Stimulated activated CD8-positive, alpha-beta memory T cell treated with anti-CD3 and anti-CD28 coated beads, Interleukin-15, amount 100 ng/mL, for 24 hours (primary cell): Measurements from ENCODE around the gene STC2.

Experiments used
- DNase-seq: peaks from one replicate; pipeline ENCODE4 v3.0.0-alpha.2; 2020; ENCODE audit warnings: low read depth

The STC2 gene

DNA sequence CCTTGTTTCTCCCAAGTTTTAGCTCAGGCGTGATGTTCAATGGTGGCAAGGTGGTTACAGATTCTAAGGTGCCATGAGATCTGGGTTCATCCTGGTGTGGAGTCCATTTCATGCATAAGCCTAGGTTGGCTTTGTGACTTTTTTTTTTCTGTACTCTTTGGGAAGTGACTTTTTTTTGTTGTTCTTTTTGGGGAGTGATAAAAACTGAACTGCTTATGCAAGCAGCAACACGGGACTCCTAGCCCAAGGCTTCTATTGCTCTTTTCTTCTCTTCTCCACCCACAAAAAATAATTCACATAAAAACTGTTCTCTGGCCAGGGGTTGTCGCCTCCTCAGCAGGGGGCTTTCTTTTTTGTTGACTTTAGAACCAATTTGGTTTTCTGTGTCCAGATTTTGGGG, 15.4 kb downstream of the STC2 start:
- DNase-seq, result no peak

DNA sequence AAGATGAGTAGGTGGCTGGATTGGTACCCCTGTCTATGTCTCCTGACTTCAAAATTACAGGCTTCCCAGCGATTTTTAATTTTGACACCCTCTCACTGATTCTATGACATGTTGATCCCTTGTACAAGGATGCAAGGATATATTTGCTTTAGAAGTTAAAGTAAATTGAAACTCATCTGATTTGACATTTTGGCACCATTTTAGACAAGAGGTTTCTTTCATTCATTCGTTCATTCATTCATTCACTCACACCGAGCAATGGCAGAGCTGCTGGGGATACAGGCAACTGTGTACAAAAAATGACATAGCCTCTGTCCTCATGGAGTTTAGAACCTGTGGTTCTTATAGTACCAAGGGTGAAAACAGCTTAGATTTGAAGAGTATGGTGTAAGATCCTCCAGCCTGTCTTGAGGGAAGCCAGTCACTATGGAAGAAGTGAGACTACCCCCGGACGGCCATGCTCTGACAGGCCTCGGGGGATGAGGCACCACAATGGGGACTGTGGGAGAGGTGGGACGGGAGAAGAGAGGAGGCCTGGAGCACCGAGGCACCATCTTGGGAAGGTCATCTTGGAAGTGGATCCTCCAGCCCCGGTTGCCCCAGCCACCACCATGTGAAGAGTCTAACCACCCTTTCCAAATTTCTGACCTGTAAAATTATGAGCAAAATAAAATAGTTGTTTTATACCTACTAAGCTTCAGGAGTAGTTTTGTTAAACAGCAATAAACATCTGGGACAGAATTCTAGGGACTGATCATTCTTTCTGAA, 16.2 kb downstream of the STC2 start:
- DNase-seq, result no peak

DNA sequence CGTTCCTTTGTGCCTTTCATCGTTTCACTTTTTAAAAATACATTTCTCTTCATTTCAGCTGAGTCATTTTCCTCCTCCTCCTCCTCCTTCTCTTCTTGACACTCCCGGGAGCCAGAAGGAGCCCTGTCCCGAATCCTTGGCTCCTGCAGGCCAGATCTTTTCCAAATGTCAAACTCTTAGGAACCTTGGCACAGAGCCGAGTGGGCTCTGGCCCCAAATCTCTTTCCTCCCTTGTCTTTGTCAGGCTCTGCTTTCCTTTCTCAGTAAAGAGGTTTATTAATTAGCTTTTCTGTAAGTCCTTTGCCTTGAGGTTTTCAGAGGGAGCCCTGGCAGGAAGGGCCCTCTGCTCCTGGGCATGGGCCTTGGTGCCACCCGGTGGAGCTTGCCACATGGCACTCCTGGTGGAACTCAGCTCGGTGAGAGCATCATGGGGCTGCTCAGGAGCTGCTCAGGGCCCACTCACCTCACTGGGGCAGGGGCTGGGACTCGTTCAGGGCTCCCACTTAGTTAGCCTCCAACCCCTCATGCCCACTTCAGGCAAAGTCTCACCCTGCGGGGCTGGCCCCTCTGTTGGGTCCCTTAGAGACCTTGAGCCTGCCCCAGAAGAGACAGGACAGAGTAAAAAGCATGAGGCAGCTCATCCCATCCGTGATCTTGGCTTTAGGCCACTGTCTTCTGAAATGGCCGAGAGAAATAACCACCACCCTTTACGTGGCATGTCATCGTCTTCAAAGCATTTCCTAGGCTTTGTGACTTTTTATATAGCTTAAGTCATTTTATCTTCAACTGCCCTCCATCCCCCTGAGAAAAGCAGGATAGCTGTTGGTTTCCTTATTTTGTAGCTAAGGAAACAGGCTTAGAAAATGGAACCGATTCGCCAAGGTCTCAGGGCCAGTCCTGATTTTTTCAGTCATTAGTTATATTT, 17.1 kb downstream of the STC2 start:
- DNase-seq, result no peak

DNA sequence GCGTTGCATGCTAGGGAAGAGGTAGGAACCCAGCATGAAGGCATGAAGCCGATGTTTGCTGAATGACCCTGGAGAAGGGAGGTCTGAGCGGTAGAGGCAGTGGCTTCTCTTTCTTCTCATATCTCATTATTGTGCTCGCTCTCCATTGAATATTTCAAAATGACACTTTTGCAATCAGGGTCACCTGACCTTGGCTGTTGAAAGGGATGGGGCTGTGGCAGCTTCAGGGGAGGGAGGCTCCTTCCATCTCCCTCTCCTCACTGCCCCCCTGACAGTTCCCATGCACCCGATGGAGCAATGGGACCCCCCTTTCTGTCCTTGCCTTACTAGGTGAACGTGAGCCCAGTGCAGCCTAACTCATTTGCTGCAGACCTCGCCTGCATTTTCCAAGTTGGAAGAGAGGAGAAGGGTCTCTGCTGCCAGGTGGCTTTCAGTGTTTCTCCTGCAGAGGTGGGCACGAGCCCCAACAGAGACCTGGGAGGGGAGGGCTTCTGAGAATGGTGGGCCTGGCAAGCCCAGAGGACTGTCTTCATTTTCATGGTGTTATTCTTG, 17.9 kb downstream of the STC2 start:
- no peak for DNase-seq

DNA sequence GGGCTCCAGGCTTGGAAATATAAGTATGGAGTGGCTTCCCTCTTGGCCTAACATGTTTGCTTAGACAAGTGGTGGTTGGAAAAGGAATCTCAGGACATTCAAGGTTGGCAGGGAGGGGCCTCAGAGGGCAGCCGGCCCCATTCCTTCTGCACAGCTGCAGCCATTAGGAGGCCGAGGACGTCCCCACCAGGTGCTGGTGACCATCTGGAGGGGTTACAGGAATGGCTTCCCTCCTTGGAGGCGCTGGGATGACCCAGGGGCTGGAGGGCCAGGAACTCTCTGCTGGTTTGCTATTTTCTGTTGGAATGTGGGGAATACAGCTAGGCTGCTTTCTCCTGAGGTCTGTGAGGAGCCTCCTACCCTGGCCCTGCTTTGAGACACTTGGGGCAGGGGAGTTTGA, 18.5 kb downstream of the STC2 start:
- no peak for DNase-seq

DNA sequence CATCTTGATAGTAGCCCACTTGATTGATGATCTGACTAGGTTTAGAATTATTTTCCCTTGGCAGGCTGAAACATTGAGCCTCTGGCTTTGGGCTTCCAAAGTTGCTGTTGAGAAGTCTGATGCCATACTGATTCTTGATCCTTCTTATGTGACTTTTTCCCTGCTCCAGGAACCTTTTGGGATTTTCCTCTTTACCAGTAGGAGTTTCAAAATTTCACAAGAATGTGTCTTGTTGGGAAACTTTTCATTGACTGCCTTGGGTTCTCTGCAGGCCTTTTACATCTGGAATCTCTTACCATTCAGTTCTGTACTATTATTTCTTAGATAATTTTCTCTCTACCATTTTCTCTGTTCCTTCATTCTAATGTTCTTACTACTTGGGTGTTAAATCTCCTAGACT, 20.0 kb downstream of the STC2 start:
- DNase-seq, result no peak

DNA sequence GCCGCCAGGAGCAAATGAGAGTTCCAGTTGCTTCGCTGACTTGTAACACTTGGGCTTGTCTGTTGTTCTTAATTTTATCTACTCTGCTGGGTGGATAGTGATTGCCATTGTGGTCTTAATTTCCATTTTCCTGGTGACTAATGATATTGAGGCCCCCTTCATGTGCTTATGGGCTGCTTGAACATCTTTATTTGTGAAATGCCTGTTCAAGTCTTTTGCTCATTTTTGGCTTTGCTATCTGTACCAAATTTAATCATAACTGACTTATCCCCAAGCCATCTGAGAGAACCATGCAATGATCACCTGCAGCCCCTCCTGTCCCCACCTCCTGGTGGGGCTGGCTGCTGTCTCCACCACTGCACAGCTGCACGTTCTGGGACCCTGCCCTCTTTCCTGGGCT, 20.5 kb downstream of the STC2 start:
- no peak for DNase-seq

DNA sequence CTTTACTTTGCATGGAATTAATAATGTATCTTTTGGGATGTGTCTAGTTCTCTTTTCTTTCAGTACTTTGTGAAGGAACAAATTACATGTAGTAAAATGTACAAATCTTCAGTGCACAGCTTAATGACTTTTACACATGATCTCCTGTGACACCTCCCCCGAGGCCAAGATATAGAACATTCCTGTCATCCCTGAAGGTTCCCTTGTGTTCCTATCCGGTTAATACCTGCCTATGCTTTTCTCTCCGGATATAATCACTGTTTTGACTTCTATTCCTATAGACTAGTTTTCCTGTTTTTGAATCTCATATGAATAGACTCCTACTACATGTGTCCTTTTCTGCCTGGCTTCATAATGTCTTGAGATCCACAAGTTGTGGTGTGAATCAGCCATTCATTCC, 21.5 kb downstream of the STC2 start:
- DNase-seq, result no peak

DNA sequence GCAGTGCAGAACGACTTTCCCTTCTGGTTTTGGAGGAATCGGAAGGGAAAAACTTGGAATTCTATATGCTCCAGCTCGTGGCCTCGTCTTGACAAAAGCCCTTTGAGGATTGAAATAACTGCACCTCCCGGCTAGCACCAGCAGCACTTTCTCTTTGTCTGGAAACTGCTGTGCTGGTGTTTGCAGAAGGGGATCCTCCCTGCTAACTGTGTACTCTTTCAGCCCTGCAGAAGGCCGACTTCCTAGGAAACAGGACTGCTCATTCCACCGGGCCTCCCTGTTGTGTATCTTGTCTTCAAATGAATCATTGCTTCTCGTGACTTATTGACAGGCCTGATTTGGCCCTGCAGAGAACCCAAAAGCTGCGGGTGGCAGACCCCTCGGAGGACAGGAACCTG, 23.6 kb downstream of the STC2 start:
- DNase-seq, result no peak

DNA sequence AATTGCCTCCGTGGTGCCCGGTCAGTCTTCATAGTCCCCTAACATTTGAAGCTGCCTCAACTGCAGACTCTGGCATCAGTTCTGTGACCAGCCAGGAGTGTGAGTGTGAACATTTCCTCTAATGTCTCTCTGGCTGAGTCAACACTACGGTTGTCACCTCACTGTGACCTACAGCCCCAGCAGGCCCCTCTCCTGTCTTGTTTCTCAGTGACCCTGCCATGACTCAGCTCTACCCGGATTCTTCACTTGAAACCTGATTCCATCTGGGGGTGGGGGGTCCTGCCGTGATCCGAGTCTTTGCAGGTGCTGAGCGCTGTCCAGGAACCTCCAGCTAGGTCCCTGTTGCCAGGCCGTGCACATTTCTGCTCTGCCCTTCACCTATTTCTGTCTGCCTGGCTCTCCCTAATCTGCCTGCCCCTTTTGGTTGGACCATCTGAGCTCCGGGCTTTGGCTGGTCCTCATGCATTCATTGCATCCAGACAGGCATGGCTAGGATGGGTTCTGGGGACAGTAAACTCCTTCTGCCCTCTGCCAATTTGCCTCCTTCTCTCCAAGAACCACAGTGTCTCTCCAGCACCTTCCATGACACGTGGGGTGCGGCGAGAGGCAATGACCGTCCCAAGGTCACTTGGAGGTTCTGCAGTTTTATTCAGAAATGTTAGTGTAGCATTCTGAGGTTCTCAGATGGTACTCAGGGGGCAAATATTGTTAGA, 24.2 kb downstream of the STC2 start:
- DNase-seq, result no peak

DNA sequence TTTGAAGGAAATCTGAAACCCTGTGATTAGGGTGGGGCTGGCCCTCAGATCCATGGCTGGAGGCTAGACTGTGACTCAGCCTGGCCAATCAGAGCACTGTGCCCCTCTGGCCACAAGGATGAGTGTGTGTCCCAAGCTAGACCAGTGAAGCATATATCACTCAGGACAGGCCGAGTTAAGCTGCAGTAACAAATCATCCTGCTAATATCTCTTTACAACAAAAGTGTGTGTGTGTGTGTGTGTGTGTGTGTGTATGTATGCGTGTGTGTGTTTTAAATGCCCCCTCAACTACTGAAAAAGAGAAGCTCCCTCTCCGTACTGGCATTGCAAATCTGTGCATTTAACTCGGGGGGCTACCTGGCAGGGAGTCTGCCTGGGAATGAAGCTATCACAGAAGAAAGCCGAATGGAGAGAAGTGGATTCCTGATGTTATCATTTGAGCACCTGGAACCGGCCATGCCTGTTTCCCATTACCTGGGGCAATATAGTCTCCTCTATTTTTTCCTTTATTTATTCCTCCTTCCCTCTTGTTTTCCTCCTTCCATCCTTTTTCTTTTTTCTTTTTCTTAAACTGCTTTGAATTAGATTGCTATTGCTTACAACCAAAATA, 25.6 kb downstream of the STC2 start:
- no peak for DNase-seq

DNA sequence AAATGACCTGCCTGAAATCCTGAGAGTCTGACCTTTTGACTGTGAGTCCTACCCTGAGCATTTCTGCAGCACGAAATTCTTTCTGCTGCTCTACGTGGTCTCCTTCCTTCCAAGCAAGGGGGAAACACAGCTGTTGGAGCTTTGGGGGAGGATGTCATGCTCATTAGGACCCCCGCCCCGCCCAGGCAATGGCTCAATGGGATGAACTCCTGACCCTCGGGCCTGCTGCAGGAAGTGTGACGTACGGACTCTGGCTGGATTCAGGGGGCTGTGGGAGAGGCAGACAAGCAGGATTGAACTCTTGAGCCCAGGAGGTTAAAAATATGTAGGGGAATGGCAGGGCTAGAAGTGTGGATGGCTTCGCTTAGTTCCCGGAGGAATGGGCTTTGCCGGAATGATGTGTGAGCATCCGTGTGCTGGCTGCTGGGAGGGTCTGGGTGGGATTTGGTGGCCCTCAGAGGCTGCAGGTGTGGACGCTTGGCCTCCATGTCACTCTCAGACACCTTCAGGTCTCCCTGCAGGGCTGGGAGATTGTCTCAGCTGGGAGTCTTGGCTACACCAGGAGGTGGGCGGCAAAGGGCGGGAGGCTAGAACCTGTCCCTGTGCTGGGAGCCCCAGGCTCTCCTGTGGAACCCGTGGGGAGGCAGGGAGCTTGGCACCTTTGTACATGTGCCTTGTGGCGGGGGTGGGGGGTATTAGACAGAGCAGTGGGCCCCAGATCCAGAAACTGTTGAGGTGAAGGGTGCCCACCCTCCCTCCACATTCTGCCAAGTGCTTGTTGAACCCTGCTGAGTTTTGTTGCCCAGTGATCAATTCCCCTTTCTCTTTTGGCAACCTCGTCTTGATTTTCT, 26.3 kb downstream of the STC2 start:
- no peak for DNase-seq

DNA sequence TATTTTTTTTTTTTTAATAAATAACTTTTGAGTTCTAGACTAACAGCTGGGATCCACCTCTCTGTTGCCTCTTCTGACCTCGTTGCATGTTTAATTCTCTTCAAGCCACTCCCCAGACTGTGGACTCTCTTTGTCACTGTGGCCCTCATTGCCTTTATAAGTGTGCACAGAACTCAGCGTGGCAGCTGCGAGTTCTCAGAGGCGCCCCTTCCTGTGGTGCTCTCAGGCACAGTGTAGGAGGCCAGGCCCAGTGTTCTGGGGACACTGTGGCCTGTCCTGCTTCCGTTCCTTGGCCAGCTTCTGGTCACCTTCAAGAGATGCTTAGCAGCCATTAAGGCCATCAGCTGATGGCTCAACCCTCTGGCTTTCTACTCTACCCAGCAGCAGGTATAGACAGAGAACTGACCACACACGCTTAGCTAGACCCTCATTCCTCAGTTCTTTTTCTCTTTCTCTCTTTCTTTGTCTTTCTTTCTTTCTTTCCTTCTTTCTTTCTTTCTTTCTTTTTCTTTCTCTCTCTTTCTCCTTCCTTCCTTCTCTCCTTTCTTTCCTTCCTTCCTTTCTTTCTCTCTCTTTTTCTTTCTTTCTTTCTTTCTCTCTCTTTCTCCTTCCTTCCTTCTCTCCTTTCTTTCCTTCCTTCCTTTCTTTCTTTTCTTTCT, 27.7 kb downstream of the STC2 start:
- no peak for DNase-seq

DNA sequence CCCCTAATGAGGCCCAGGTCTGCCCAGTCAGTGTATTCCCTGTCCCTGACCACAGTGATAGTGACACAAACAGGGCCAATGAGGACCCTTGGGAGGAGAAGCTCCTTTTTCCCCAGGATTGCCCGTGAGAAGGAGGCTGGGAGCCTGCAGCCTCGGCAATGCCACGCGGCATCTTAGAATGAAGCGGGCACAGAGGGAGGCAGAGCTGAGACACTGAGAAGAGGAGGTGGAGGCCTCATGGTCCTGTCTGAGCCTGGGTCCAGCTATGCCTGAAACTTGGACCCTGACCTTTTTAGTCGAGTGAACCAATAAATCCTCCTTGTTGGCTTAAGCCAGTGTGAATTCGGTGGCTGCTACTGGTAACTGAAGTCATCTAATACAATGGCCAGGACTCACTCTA, 28.4 kb downstream of the STC2 start:
- no peak for DNase-seq

DNA sequence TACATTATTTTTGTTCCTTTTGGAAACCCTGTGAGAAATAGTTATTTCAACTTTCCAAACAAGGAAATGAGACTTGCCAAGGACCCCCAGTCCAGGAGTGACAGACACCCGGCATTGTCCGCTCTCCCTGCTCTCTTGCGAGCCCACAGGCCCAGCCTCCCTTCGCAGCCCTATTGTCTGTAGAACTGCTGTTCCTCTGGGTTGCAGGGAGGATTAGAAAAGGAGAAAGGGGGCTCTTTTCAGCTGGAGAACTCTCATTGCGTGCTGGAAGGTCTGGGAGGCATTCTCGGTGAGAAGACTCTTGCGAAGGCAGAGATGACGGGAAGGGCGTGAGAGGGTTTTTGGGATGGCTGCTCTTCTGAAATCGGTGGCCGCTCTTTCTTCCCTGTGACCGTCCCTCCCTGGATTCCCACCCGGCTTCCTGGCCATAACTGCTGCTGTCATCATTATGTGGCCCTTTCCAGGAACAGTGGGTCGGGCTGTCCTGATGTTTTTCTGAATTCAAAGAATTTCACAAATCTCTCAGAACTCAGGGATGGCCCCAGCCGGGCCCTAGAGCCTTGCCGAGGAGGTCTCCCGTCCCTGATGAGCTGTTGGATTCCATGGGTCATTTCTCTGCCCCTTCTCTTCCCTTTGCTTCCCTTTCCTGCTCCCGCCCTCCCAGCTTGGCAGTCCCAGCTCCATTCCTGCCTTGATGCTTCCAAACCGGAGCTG, 29.8 kb downstream of the STC2 start:
- no peak for DNase-seq

DNA sequence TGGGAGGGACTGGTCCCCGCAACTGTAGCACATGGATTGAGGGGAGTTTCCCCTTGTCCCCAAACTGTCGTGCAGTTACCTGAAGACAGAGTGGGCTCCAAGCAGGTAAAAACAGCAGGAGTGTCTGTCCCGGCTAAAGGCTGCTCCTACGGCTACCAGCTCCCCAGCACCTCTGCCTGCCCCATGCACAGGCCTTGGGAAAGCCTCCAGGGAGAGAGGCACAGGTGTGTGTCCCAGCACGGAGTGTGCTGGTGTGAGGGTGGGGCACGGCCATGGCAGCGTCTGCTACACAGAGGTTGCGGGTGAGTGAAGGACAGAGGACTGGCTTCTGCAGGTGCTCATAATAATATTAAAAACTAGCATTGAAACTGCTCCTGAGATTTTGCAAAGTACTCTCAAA, 30.4 kb downstream of the STC2 start:
- DNase-seq, result no peak

DNA sequence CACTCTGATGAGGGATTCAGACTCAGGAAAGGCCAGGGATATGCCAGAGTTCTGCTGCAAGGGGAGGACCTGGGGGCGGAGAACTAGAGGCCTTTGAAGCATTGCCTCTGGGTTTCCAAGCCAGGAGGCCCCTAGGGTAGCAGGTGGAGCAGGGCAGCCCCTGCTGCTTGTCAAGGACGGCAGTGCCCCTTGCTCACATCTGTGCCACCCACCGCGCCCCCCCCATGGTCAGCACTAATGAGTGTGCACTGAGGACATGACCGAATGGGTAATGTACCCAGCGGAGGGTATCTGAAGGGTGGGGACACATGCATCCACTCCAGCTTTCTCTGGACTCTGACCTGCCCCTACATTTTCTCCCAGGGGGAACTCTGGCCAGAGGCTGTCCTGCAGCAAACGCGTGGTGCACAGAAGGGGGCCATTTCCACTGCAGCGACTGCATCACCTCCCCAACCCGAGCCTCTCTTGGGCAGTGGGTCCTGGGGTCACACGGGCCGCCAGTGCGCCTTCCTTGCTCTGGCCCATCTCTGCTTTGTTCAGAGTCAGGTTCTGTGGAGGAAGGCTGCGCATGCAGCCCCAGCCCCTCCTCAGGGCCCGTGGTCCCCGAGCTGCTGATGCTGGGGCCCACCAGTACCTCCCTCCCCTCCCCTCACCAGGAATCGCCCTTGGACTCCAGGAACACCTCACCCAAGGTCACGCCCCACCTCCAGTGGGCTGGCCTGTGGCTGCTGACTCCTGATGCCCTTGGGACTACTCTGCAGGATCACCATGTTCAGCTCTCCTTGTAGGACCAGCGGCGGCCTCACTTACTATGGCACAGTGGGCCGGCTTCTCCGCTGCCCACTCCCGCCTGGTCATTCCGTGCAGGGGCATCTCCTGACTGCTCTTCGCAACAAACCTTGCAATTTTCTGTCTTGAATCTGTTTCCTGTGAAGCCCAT, 31.2 kb downstream of the STC2 start:
- DNase-seq, result no peak

DNA sequence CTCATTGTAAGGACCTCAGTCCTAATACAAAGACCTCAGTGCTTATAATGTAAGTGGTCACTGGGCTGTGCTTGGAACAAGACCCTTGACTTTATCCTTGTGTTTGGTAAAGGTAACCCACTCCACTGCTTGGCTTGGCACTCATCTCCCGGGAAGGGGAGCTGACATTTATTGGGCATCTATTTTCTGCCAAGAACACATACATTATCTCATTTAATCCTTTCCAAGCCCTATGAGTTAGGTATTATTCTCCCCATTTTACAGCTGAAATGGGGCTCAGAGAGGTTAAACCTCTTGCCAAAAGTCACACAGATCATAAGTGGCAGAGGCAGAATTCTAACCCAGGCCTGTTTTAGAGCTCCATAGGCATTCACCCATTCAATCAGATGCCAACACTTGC, 32.4 kb downstream of the STC2 start:
- no peak for DNase-seq
